Activated B cell treated with CpG ODN at 0.5 μM for 24 hours (primary cell): ENCODE measurements around the gene PALLD. TPM values are rescaled to one million over a fixed set of nuclear protein-coding genes. Genes with fewer than 3 reads are reported as not detected.

Experiments used
- ATAC-seq: fragments of 200-7000 bp; cut with Tn5 transposase; one replicate; pipeline ENCODE4 v1.10.0; 2021; ENCODE audit warnings: low read depth, mild to moderate bottlenecking, moderate library complexity
- CTCF ChIA-PET: fragments of 350-600 bp; sonication (Branson Sonifier 250); formaldehyde crosslinking; loops from one replicate; lab custom pipeline; 2021; ENCODE audit warnings: antibody characterized with exemption; lab: Charles Lee
- POLR2A ChIA-PET: fragments of 350-600 bp; sonication (Branson Sonifier 250); formaldehyde crosslinking; loops from one replicate; lab custom pipeline; 2021; ENCODE audit warnings: antibody characterized with exemption; lab: Charles Lee
- DNase-seq: peaks from one replicate; pipeline ENCODE4 v3.0.0; 2022
- H3K27ac Mint-ChIP-seq: one replicate; pipeline ENCODE4 v1.8.0; 2020; ENCODE audit warnings: mixed read lengths
- H3K27me3 Mint-ChIP-seq: one replicate; pipeline ENCODE4 v1.8.0; 2021; ENCODE audit warnings: mixed read lengths
- H3K36me3 Mint-ChIP-seq: one replicate; pipeline ENCODE4 v1.8.0; 2021; ENCODE audit warnings: low read depth, mixed read lengths
- H3K4me1 Mint-ChIP-seq: one replicate; pipeline ENCODE4 v1.8.0; 2021; ENCODE audit warnings: mixed read lengths
- H3K4me3 Mint-ChIP-seq: one replicate; pipeline ENCODE4 v1.8.0; 2020; ENCODE audit warnings: mild to moderate bottlenecking, mixed read lengths
- H3K9me3 Mint-ChIP-seq: one replicate; pipeline ENCODE4 v1.8.0; 2020; ENCODE audit warnings: mixed read lengths
- intact Hi-C: fragments of 100-400 bp; cut with micrococcal nuclease; formaldehyde crosslinking; loops from one replicate; pipeline ENCODE4 v1.15.1; 2024
- total RNA-seq: library from RNA; stranded (reverse); gene quantifications from 2 replicates; pipeline ENCODE4 v1.2.3, GENCODE V29; 2022
- TF ChIP-seq, protein P1 (sequence below): fragments of 200-600 bp; IDR thresholded peaks from one replicate; pipeline ENCODE4 v1.8.0; 2022; ENCODE audit warnings: antibody characterized with exemption, mild to moderate bottlenecking

The PALLD gene
- total RNA-seq, 1 donor from 2014 or later = 0.44 TPM

DNA sequence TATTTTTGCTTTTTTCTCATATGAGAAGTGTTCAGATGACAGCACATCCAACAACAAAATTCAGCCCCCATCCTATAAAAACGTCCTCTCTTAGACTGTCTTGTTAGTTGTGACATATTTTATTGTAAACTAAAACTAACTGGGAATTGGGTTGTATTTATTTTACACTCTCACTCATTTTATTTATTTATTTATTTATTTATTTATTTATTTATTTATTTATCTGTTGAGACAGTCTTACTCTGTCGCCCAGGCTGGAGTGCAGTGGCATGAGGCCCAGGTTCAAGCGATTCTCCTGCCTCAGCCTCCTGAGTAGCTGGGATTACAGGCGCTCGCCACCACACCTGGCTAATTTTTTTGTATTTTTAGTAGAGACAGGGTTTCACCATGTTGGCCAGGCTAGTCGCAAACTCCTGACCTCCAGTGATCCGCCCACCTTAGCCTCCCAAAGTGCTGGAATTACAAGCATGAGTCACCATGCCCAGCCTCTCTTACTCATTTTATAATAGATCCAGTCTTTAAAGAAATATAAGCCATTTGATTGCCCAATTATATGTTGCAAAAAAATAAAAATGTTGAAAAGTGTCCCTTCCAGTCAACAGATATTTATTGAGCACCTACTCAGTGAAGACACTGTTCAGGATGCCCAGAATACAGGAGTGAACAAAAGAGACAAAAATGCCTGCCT, 44.6 kb downstream of the PALLD start:
- Mint-ChIP-seq H3K9me3 (no peaks in the 10 kb centered on the region), H3K27ac (no peak overlapping the region), H3K4me1 (no peaks in the 10 kb centered on the region), H3K4me3 (no peak overlapping the region), H3K36me3 (no peaks in the 10 kb centered on the region), H3K27me3 (peaks cover 7% of the 10 kb centered on the region)
- DNase-seq (no peak), ATAC-seq (no peak)
- ChIA-PET CTCF (no interaction called here), POLR2A (no interaction called here)
- TF ChIP-seq, protein P1, sequence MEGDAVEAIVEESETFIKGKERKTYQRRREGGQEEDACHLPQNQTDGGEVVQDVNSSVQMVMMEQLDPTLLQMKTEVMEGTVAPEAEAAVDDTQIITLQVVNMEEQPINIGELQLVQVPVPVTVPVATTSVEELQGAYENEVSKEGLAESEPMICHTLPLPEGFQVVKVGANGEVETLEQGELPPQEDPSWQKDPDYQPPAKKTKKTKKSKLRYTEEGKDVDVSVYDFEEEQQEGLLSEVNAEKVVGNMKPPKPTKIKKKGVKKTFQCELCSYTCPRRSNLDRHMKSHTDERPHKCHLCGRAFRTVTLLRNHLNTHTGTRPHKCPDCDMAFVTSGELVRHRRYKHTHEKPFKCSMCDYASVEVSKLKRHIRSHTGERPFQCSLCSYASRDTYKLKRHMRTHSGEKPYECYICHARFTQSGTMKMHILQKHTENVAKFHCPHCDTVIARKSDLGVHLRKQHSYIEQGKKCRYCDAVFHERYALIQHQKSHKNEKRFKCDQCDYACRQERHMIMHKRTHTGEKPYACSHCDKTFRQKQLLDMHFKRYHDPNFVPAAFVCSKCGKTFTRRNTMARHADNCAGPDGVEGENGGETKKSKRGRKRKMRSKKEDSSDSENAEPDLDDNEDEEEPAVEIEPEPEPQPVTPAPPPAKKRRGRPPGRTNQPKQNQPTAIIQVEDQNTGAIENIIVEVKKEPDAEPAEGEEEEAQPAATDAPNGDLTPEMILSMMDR = no peak
- intact Hi-C loops = no loop called here

DNA sequence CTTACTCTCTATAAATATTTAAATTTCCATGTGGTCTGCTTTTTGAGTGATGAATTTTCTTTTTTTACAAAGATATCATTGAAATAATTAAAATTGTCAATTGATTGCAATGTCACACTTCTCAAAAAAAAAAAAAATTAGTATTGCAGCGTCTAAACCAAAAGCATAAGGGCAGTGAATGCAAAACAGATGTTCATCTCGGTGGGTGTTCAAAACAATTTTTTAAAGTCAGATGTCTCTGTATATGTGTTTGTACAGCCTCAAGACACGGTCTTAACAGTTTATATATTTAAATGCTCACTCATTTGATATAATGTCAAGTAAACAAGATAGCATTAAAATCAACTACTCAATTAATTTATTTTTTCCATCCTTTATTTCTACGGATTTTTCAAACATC, 52.3 kb downstream of the PALLD start:
- CTCF ChIA-PET = no interaction called here
- intact Hi-C loops = no loop called here

DNA sequence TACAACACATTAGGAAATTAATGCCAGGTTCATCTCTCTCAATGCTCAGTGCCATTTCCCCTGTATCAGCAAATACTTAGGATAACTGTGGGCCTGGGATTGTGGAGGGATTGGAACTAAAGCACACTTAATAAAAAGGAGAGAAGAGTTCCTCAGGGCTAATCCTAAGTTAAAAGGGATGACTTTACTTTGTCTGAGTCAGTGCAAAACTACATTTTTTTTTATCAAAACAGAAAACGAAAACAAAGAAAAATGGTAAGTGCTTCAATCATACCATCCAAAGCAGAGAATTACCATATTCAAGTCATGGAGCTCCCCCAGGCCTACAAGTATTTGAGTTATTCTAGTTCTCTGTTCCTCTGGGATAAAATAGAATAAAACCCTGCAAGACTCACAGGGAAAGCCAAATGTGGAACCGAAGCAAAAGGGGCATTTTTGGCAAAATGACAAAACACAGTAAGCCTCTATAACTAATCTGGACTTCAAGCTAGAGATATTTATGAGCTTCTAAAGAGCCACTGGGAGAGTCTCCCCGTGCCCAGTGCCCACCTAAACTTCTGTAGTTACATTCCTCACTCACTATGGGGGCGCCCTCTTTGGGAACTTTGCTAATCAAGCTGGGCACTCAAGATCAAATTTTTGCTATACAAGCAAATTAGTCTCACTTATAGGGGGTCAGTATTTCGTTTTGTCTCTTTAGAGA, 53.4 kb downstream of the PALLD start:
- no peak for ATAC-seq
- DNase-seq = no peak
- Mint-ChIP-seq H3K4me1 (no peaks in the 10 kb centered on the region), H3K4me3 (no peak overlapping the region), H3K27ac (no peak overlapping the region), H3K27me3 (peaks cover 14% of the 10 kb centered on the region), H3K9me3 (no peaks in the 10 kb centered on the region), H3K36me3 (no peaks in the 10 kb centered on the region)
- ChIA-PET POLR2A (no interaction called here), CTCF (no interaction called here)
- TF ChIP-seq, protein P1 = no peak
- intact Hi-C loops = no loop called here

More for the DNA sequence above, 52.3 kb downstream of the PALLD start:
- POLR2A ChIA-PET = no interaction called here
- H3K9me3 Mint-ChIP-seq = no peaks in the 10 kb centered on the region
- TF ChIP-seq, protein P1 = no peak
- H3K27me3 Mint-ChIP-seq = peaks cover 14% of the 10 kb centered on the region
- no peak for ATAC-seq
- no peak overlapping the region for H3K4me3 Mint-ChIP-seq
- no peaks in the 10 kb centered on the region for H3K4me1 Mint-ChIP-seq
- H3K27ac Mint-ChIP-seq = no peak overlapping the region
- no peak for DNase-seq
- H3K36me3 Mint-ChIP-seq = no peaks in the 10 kb centered on the region

DNA sequence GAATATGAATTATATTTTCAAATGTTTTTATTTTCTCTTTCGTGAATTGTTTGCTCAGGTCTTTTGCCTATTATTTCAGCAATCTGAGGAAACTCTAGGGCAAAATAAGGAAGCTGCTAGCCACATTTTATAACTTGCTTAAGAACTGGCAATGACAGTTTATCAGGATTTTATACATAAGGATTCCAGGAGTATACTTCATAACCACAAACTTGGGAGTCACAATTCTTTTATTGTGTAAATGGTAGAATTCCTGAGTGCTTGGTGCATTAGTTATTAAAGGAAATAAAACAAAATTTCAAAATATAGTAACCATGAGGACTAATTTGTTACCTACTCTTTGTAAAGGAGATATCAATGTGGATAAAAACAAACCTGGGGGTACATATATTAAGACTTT, 54.4 kb downstream of the PALLD start:
- ATAC-seq (no peak), DNase-seq (no peak)
- TF ChIP-seq, protein P1 = no peak
- no peak overlapping the region for H3K4me3 Mint-ChIP-seq
- intact Hi-C loops = no loop called here
- H3K9me3 Mint-ChIP-seq = no peaks in the 10 kb centered on the region
- CTCF ChIA-PET = no interaction called here
- H3K36me3 Mint-ChIP-seq = no peaks in the 10 kb centered on the region
- no peak overlapping the region for H3K27ac Mint-ChIP-seq
- no peaks in the 10 kb centered on the region for H3K4me1 Mint-ChIP-seq
- POLR2A ChIA-PET = no interaction called here
- H3K27me3 Mint-ChIP-seq = peaks cover 11% of the 10 kb centered on the region

DNA sequence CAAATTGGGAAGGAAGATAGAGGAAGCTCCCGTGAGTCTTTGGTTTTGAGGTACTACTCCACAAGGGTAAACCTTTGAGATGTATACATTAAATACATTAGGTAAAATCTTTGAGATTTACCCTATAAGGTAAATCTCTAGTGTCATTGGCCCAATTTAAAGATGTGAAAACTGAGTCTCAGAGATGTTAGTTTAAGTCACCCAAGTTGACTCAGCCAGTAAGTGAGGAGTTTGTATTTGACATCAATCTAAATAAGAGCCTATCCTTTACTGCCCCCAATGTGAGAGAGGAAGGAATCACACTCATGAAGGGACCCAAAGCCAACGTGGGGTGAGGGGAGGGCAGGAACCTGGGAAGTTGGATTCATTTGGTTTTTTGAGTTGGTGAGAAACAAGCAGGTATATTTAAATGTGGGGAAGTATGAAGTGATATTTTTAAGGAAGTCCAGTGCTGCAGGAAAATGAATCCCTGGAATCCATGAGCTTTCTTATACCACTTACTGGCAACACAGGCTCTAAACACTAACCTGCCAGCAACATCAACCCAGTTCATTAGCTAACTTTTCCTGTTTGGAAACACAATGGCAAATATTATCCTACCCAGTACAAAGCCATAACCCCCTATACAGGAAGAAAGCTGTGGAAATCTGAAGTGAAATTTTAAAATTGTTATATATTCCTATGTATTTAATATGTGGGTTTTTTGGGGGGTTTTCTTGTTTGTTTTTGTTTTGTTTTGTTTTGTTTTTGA, 55.3 kb downstream of the PALLD start:
- H3K27me3 Mint-ChIP-seq = peaks cover 10% of the 10 kb centered on the region
- ATAC-seq (no peak), DNase-seq (no peak)
- no peaks in the 10 kb centered on the region for H3K4me1 Mint-ChIP-seq
- POLR2A ChIA-PET = no interaction called here
- no peak overlapping the region for H3K27ac Mint-ChIP-seq
- CTCF ChIA-PET = no interaction called here
- H3K36me3 Mint-ChIP-seq = no peaks in the 10 kb centered on the region
- TF ChIP-seq, protein P1 = no peak
- no peak overlapping the region for H3K4me3 Mint-ChIP-seq
- intact Hi-C loops = no loop called here
- H3K9me3 Mint-ChIP-seq = no peaks in the 10 kb centered on the region
